ENCODE measurements around the gene DNAJB9.

DNA sequence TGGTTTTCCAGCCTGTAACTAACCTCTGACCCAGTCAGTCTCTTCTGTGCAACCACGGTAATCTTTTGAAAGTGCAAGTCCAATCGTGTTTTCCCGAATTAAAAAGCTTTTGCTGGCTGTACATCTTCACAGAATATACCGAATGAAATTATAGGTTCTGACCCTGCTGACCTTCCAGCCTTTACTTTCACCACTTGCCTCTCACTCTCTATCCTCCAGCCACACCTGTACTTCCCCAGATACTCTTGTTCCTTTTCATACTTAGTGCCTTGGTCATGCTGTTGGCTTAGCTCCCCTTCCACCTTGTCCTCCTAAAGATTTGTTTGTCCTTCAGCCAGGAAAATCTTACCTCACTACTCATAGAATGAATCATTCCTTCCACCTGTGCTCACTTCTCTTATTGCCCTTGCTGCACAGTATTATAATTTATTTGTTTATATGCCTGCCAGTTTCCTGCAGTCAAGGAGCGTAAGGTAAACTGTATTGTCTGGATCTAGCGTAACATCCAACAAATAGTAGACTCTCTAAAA, 41.4 kb upstream of the DNAJB9 start:
- TF ChIP-seq, protein P1, sequence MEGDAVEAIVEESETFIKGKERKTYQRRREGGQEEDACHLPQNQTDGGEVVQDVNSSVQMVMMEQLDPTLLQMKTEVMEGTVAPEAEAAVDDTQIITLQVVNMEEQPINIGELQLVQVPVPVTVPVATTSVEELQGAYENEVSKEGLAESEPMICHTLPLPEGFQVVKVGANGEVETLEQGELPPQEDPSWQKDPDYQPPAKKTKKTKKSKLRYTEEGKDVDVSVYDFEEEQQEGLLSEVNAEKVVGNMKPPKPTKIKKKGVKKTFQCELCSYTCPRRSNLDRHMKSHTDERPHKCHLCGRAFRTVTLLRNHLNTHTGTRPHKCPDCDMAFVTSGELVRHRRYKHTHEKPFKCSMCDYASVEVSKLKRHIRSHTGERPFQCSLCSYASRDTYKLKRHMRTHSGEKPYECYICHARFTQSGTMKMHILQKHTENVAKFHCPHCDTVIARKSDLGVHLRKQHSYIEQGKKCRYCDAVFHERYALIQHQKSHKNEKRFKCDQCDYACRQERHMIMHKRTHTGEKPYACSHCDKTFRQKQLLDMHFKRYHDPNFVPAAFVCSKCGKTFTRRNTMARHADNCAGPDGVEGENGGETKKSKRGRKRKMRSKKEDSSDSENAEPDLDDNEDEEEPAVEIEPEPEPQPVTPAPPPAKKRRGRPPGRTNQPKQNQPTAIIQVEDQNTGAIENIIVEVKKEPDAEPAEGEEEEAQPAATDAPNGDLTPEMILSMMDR (optimal IDR thresholded peaks at IDR 0.05 in 1 of 3, IDR thresholded peaks at IDR 0.05 in 1 of 3, conservative IDR thresholded peaks at IDR 0.05 in 1 of 3; ENCODE audit: extremely low read depth in 1 of 3, insufficient read depth in 2 of 3, low read length in 3 of 3), result no peak
- TF ChIP-seq EZH2 (IDR thresholded peaks at IDR 0.05; ENCODE audit: low read length), result no peak
